ENCODE results near the gene CAMKK2.

Gene CAMKK2

GRCh38 chr12:121296618-121297434 lies at the start of gene CAMKK2:
CAMKK2 (minus strand) TSS chr12:121296709; CDS start chr12:121274526, 22,183 bp downstream.
- DNase-seq (ENCODE audit: low spot score in 2 of 2) (peak; percentile 80 to 93), ATAC-seq (peak; percentile 91)
- Mint-ChIP-seq H3K4me1 (peaks cover 20% of the 10 kb centered on the region), H3K36me3 (peaks cover 26% of the 10 kb centered on the region), H3K4me3 (peak within 1 kb of the TSS; percentile 86), H3K27ac (peak within 1 kb of the TSS; percentile 80), H3K9me3 (no peaks in the 10 kb centered on the region)

DNA sequence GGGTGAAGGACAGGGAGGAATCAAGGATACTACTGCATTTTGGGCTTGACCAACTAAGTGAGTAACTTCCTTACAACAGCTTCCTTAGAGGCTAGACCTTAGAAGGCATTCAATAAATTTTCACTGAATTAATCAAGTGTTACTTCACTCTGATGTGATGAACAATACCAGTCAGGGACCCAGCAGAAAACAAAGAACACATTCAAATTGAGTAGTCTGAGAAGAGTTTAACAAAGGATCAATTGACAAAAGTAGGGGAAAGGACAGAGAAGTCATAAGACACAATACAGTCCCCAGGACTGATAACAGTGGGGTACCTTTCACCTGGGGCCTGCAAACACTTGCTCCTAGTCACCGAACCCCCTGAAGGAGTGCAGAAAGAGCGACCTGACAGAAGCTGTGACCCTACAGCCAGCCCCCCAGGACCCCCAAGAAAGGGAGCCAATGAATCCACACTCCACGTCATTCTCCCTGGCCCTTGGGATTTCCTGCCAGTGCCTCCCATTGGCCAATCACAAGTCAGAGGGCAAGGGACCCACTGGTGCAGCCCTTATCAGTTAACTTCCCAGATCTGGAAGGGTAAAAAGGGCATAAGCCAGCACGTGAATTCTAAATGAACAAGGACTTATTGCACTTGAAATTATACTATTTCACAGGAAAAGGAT lies 48.8 kb upstream of the CAMKK2 start:
- Mint-ChIP-seq H3K9me3 (no peaks in the 10 kb centered on the region), H3K4me3 (no peak overlapping the region), H3K36me3 (peaks cover 72% of the 10 kb centered on the region), H3K4me1 (peaks cover 9% of the 10 kb centered on the region), H3K27ac (peak overlapping the region; percentile 19)
- DNase-seq (ENCODE audit: low spot score in 2 of 2) (no peak), ATAC-seq (no peak)

GRCh38 chr12:121344506-121344905 lies 48.0 kb upstream of the CAMKK2 start:
- Mint-ChIP-seq H3K4me1 (peaks cover 6% of the 10 kb centered on the region), H3K36me3 (peaks cover 79% of the 10 kb centered on the region), H3K4me3 (no peak overlapping the region), H3K27ac (peak overlapping the region; percentile 19), H3K9me3 (no peaks in the 10 kb centered on the region)
- no peak for ATAC-seq
- no peak for DNase-seq (ENCODE audit: low spot score in 2 of 2)

- Mint-ChIP-seq H3K27ac (peak overlapping the region; percentile 15), H3K9me3 (no peaks in the 10 kb centered on the region)
Measured at GRCh38 chr12:121337416-121337815, 40.9 kb upstream of the CAMKK2 start.

DNA sequence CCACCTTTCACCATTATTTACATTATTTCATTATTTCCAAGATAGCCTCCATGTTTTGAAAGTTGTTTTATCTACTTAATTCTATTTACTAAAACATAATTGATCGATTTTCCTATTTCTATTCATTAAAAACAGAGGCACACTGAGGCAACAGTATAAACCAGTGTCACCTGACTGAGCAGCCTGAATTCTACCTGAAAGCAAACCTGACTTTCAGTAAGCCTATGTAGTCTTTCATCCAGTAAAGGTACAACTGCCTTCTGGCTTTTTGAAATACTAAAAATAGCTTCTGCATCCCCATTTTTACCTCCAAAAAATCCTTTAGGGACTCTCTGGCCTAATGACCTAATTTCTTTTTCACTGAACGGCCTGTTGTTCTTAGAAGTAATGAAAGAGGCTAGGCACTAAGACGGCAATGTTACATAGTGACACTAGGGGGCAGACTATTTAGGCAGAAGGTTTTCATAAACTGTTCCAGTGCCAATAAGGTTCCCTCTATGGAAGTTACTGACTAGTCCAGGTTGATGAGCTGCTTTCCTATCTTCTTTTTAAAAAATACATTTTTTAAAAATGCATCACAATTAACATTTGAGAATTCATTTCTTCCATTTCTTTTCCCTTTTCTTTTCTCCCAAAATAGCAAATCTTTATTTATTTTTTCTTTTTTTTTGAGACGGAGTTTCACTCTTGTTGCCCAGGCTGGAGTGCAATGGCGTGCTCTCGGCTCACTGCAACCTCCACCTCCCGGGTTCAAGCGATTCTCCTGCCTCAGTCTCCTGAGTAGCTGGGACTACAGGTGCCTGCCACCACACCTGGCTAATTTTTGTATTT lies 38.2 kb upstream of the CAMKK2 start:
- H3K4me3 Mint-ChIP-seq = no peak overlapping the region
- DNase-seq (ENCODE audit: low spot score in 2 of 2) = no peak
- no peak overlapping the region for H3K27ac Mint-ChIP-seq
- H3K36me3 Mint-ChIP-seq = peaks cover 98% of the 10 kb centered on the region
- peak; percentile 73 for ATAC-seq
- H3K4me1 Mint-ChIP-seq = no peaks in the 10 kb centered on the region
- no peaks in the 10 kb centered on the region for H3K9me3 Mint-ChIP-seq

More at GRCh38 chr12:121337416-121337815, 40.9 kb upstream of the CAMKK2 start:
- H3K4me3 Mint-ChIP-seq = no peak overlapping the region
- no peaks in the 10 kb centered on the region for H3K4me1 Mint-ChIP-seq
- DNase-seq (ENCODE audit: low spot score in 2 of 2) (no peak), ATAC-seq (no peak)
- peaks cover 98% of the 10 kb centered on the region for H3K36me3 Mint-ChIP-seq

GRCh38 chr12:121333747-121334146 lies 37.2 kb upstream of the CAMKK2 start:
- Mint-ChIP-seq H3K27ac (no peak overlapping the region), H3K36me3 (peaks cover 98% of the 10 kb centered on the region), H3K4me3 (no peak overlapping the region), H3K4me1 (no peaks in the 10 kb centered on the region), H3K9me3 (no peaks in the 10 kb centered on the region)
- no peak for DNase-seq (ENCODE audit: low spot score in 2 of 2)
- no peak for ATAC-seq

GRCh38 chr12:121331248-121331647 lies 34.7 kb upstream of the CAMKK2 start:
- ATAC-seq (no peak), DNase-seq (ENCODE audit: low spot score in 2 of 2) (no peak)
- H3K27ac Mint-ChIP-seq = no peak overlapping the region
- H3K4me3 Mint-ChIP-seq = no peak overlapping the region
- H3K36me3 Mint-ChIP-seq = peaks cover 100% of the 10 kb centered on the region
- H3K9me3 Mint-ChIP-seq = no peaks in the 10 kb centered on the region
- no peaks in the 10 kb centered on the region for H3K4me1 Mint-ChIP-seq

GRCh38 chr12:121330692-121331091 lies 34.2 kb upstream of the CAMKK2 start:
- Mint-ChIP-seq H3K9me3 (no peaks in the 10 kb centered on the region), H3K36me3 (peaks cover 100% of the 10 kb centered on the region), H3K27ac (no peak overlapping the region), H3K4me1 (no peaks in the 10 kb centered on the region), H3K4me3 (no peak overlapping the region)
- ATAC-seq = no peak
- no peak for DNase-seq (ENCODE audit: low spot score in 2 of 2)

DNA sequence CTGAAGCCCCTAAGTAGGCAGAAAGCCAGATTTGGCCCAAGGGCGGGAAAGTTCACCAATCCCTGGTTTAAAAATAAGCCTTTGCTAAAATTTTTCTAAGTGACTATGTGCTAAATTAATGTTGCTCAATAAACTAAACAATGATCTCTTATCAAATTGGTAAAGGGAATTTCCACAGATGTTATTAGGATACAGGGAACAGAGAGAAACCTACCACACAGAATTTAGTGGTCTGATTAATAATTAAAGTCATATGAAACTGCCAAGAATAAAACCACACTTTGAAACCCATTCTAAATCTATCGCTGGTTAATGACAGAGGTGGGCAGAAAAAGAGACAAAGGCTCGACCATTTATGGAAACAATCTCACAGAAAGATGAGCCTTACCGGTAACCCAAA lies 33.7 kb upstream of the CAMKK2 start:
- DNase-seq (ENCODE audit: low spot score in 2 of 2) (no peak), ATAC-seq (no peak)
- H3K4me3 Mint-ChIP-seq = no peak overlapping the region
- H3K36me3 Mint-ChIP-seq = peaks cover 100% of the 10 kb centered on the region
- H3K9me3 Mint-ChIP-seq = no peaks in the 10 kb centered on the region
- no peaks in the 10 kb centered on the region for H3K4me1 Mint-ChIP-seq
- no peak overlapping the region for H3K27ac Mint-ChIP-seq

GRCh38 chr12:121328620-121329019 lies 32.1 kb upstream of the CAMKK2 start:
- ATAC-seq (no peak), DNase-seq (ENCODE audit: low spot score in 2 of 2) (no peak)
- H3K27ac Mint-ChIP-seq = no peak overlapping the region
- no peaks in the 10 kb centered on the region for H3K4me1 Mint-ChIP-seq
- H3K4me3 Mint-ChIP-seq = no peak overlapping the region
- peaks cover 100% of the 10 kb centered on the region for H3K36me3 Mint-ChIP-seq
- no peaks in the 10 kb centered on the region for H3K9me3 Mint-ChIP-seq

DNA sequence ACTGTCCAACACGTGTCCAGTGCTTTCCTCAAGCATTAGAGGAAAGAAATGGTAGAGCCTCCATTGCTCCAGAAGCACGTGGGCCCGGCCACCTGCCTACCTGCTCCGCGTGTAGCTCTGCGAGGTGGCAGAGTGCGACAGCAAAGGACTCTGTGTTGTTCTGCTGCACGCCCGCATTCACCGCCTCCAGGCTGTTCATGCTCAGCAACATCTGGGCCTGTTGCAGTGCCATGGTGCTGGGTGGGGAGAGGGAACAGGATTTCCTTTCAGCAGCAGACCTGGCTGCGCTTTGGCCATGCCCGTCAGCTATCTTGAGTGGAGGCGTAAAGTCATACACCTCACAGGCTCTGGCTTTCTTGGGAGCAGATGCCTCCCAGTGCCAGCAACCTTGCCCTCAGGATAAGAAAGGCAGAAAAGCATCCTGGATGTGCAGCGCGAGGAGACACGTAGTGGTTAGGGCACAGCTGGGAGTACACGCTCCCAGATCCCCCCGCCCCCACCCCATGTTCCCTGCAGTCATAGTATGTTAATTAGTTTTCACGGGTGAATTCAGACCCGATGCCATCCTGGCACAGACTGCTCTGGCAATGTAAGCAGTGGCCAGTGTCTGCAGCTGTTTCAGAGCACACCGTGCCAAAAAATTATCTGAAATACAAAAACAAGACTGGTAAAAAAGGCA lies 30.6 kb upstream of the CAMKK2 start:
- Mint-ChIP-seq H3K4me3 (no peak overlapping the region), H3K36me3 (peaks cover 100% of the 10 kb centered on the region), H3K4me1 (no peaks in the 10 kb centered on the region), H3K27ac (no peak overlapping the region), H3K9me3 (no peaks in the 10 kb centered on the region)
- DNase-seq (ENCODE audit: low spot score in 2 of 2) = no peak
- no peak for ATAC-seq

DNA sequence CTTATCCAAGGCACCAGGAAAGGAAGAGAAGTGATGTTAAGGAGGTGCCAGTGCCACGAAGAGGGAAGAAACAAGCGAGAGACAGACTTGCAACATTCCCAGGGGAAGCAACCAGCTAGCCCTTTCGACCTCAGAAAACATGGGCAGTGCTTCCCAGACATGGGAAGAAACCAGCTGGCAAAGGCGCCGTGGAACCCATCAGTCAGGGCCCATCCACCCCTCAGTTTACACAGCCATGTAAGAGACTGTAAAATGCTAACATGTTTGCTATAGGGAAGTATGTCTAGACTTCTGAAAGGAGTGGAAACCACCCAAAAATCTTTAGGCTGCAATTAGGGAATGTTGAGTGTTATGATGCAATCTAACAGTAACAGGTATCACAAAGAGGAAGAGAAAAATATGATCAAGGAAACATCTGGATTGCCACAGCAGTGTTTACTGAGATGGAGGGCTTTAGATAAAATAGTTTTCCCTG lies 29.4 kb upstream of the CAMKK2 start:
- Mint-ChIP-seq H3K4me3 (no peak overlapping the region), H3K9me3 (no peaks in the 10 kb centered on the region), H3K4me1 (no peaks in the 10 kb centered on the region), H3K27ac (no peak overlapping the region), H3K36me3 (peaks cover 100% of the 10 kb centered on the region)
- ATAC-seq (no peak), DNase-seq (ENCODE audit: low spot score in 2 of 2) (no peak)

DNA sequence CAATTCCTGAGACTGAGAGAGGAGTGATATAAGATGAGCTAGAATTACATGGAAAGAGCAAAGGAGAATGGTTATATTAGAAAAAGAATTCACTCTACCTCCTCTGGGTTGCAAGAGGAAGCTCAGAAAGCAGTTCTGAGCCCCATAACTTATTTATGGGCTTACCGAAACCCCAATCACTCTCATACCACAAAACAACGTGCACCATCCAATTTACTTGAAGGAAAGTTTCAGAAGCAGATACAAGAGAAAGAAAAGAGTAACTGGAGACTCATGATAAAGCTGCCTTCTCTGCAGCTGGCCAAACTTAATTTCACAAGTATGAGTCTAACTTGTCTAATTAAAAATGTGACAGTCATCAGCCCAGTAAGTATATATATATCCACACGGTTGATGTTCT lies 27.4 kb upstream of the CAMKK2 start:
- Mint-ChIP-seq H3K27ac (peak overlapping the region; percentile 36), H3K9me3 (no peaks in the 10 kb centered on the region), H3K36me3 (peaks cover 100% of the 10 kb centered on the region), H3K4me3 (no peak overlapping the region), H3K4me1 (no peaks in the 10 kb centered on the region)
- ATAC-seq = no peak
- DNase-seq (ENCODE audit: low spot score in 2 of 2) = no peak

DNA sequence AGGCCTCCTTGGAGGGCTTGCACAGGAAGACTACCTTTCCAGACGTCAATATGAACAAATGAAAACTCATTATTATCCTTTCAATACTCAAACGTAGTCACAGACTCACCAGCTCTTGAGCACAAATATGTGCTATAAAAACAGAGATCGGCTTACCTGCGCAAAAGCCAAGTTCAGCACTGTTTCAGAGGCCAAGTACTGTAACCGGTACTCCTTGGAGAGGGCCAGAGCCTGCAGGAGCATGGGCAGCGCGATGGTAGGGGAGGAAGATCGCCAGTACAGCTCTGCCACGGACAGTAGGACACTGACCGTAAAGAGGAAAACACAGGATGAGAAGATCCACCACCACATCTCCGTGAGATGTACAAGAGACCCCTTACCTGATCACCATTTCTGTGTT lies 21.6 kb upstream of the CAMKK2 start:
- H3K4me3 Mint-ChIP-seq = no peak overlapping the region
- no peak overlapping the region for H3K27ac Mint-ChIP-seq
- no peaks in the 10 kb centered on the region for H3K9me3 Mint-ChIP-seq
- DNase-seq (ENCODE audit: low spot score in 2 of 2) (no peak), ATAC-seq (no peak)
- peaks cover 99% of the 10 kb centered on the region for H3K36me3 Mint-ChIP-seq
- H3K4me1 Mint-ChIP-seq = peaks cover 14% of the 10 kb centered on the region

DNA sequence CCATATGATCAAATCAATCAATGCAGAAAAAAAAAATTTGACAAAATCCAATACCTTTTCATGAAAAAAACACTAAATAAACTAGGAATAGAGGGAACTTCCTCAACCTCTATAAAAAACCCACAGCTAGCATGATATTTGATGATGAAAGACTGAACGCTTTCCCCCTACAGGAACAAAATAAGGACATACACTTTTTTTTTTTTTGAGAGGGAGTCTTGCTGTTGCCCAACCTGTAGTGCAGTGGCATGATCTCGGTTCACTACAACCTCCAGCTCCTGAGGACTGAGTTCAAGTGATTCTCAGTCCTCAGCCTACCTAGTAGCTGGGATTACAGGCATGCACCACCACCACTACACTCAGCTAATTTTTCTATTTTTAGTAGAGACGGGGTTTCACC lies 17.9 kb upstream of the CAMKK2 start:
- peaks cover 99% of the 10 kb centered on the region for H3K36me3 Mint-ChIP-seq
- peaks cover 14% of the 10 kb centered on the region for H3K4me1 Mint-ChIP-seq
- no peak for DNase-seq (ENCODE audit: low spot score in 2 of 2)
- H3K9me3 Mint-ChIP-seq = no peaks in the 10 kb centered on the region
- no peak overlapping the region for H3K4me3 Mint-ChIP-seq
- ATAC-seq = no peak
- peak overlapping the region; percentile 79 for H3K27ac Mint-ChIP-seq
